ENCODE data around the gene CYS1.

- TF ChIP-seq POLR2AphosphoS5 (IDR thresholded peaks at IDR 0.05; ENCODE audit: low read depth, low read length): no peak
- no peak for TF ChIP-seq POLR2A (IDR thresholded peaks at IDR 0.05; ENCODE audit: low read depth, low read length)
- TF ChIP-seq TAF1 (IDR thresholded peaks at IDR 0.05; ENCODE audit: low read depth, low read length): no peak
These were observed 9.5 kb upstream of the CYS1 start for GRCh38 chr2:10089565-10090190.

All from GM12891 (cell line).